ENCODE data around the gene ZNF24. TPM values are rescaled to one million over a fixed set of nuclear protein-coding genes. Genes with fewer than 3 reads are reported as not detected.
A peak's percentile ranks its signal among the peaks of the same experiment; 100 is the strongest.

ZNF24 gene
- total RNA-seq, 1 experiment from 2014 or later, result 56.9 TPM

- no peak for DNase-seq (ENCODE audit: low spot score)
- H3K27ac Mint-ChIP-seq, result no peak overlapping the region
- no peaks in the 10 kb centered on the region for H3K27me3 Mint-ChIP-seq (ENCODE audit: low read depth)
- H3K9me3 Mint-ChIP-seq, result no peaks in the 10 kb centered on the region
- peak; percentile 36; the same call in 1 of the 2 replicates for ATAC-seq
- H3K36me3 Mint-ChIP-seq, result peaks cover 34% of the 10 kb centered on the region
- no peak overlapping the region for H3K4me3 Mint-ChIP-seq
- TF ChIP-seq ZNF219 (CRISPR knock-in tag; IDR thresholded peaks at IDR 0.05; ENCODE audit: borderline replicate concordance) (no peak), ZNF532 (CRISPR knock-in tag; IDR thresholded peaks at IDR 0.05; ENCODE audit: borderline replicate concordance) (no peak), NR2C2 (CRISPR knock-in tag; IDR thresholded peaks at IDR 0.05) (no peak), KAT7 (CRISPR knock-in tag; IDR thresholded peaks at IDR 0.05; ENCODE audit: borderline replicate concordance) (no peak), FOXJ3 (CRISPR knock-in tag; IDR thresholded peaks at IDR 0.05; ENCODE audit: borderline replicate concordance) (no peak), ARID4B (CRISPR knock-in tag; IDR thresholded peaks at IDR 0.05; ENCODE audit: borderline replicate concordance) (no peak), TP53 (CRISPR knock-in tag; IDR thresholded peaks at IDR 0.05) (no peak), MYBL2 (CRISPR knock-in tag; IDR thresholded peaks at IDR 0.05) (no peak), SMAD3 (CRISPR knock-in tag; IDR thresholded peaks at IDR 0.05; ENCODE audit: borderline replicate concordance) (no peak), ZNF512 (CRISPR knock-in tag; IDR thresholded peaks at IDR 0.05; ENCODE audit: borderline replicate concordance) (no peak), SP1 (CRISPR knock-in tag; conservative IDR thresholded peaks at IDR 0.05) (no peak), STAT6 (CRISPR knock-in tag; conservative IDR thresholded peaks at IDR 0.05; ENCODE audit: low read depth) (no peak)
- H3K4me1 Mint-ChIP-seq, result no peaks in the 10 kb centered on the region
- POLR2A ChIA-PET, result no interaction called here
- CTCF ChIA-PET, result interaction anchor here (0.6 kb wide), 1 partner anchor 545 kb away, joined by 3 read pairs; no protein-coding TSS in a partner anchor
Measured at GRCh38 chr18:35331367-35332087, 12.7 kb downstream of the ZNF24 start.

All from WTC11 (cell line).